ENCODE results near the gene EPHB1.

GRCh38 chr3:134959516-134959915, 164.5 kb downstream of the EPHB1 start:
- TF ChIP-seq ZNF274 (IDR thresholded peaks at IDR 0.05; ENCODE audit: low read depth, low read length) = no peak
- TF ChIP-seq SUZ12 (IDR thresholded peaks at IDR 0.05; ENCODE audit: extremely low read depth, insufficient read depth, insufficient read length) = no peak

All from NT2/D1 (cell line).